Measurements from ENCODE around the gene CFAP221.

Gene CFAP221

GRCh38 chr2:119596638-119597037 is 52.4 kb downstream of the CFAP221 start:
- H3K4me3 ChIP-seq (ENCODE audit: low read depth, low read length), result no peak overlapping the region
- TF ChIP-seq CTCF (IDR thresholded peaks at IDR 0.05; ENCODE audit: low read depth, low read length, missing control alignments), result no peak
- DNase-seq (ENCODE audit: low read depth), result no peak

- DNase-seq (ENCODE audit: low read depth), result no peak
- H3K4me3 ChIP-seq (ENCODE audit: low read depth, low read length), result no peak overlapping the region
- TF ChIP-seq CTCF (IDR thresholded peaks at IDR 0.05; ENCODE audit: low read depth, low read length, missing control alignments), result no peak
Observed at GRCh38 chr2:119598596-119599263, 54.5 kb downstream of the CFAP221 start.

- no peak for DNase-seq (ENCODE audit: low read depth)
- no peak for TF ChIP-seq CTCF (IDR thresholded peaks at IDR 0.05; ENCODE audit: low read depth, low read length, missing control alignments)
- H3K4me3 ChIP-seq (ENCODE audit: low read depth, low read length), result no peak overlapping the region
Observed at GRCh38 chr2:119599384-119599783, 55.1 kb downstream of the CFAP221 start.

- no peak for TF ChIP-seq CTCF (IDR thresholded peaks at IDR 0.05; ENCODE audit: low read depth, low read length, missing control alignments)
Observed at GRCh38 chr2:119605096-119605495, 60.8 kb downstream of the CFAP221 start.

GRCh38 chr2:119606674-119607073 is 62.4 kb downstream of the CFAP221 start:
- TF ChIP-seq CTCF (IDR thresholded peaks at IDR 0.05; ENCODE audit: low read depth, low read length, missing control alignments), result no peak
- H3K4me3 ChIP-seq (ENCODE audit: low read depth, low read length), result no peak overlapping the region
- no peak for DNase-seq (ENCODE audit: low read depth)

More at GRCh38 chr2:119605096-119605495, 60.8 kb downstream of the CFAP221 start:
- H3K4me3 ChIP-seq (ENCODE audit: low read depth, low read length), result no peak overlapping the region
- no peak for DNase-seq (ENCODE audit: low read depth)

GRCh38 chr2:119608553-119608952 is 64.3 kb downstream of the CFAP221 start:
- DNase-seq (ENCODE audit: low read depth), result no peak

More at GRCh38 chr2:119608553-119608952, 64.3 kb downstream of the CFAP221 start:
- no peak overlapping the region for H3K4me3 ChIP-seq (ENCODE audit: low read depth, low read length)
- no peak for TF ChIP-seq CTCF (IDR thresholded peaks at IDR 0.05; ENCODE audit: low read depth, low read length, missing control alignments)
